Measurements from ENCODE around the gene CFAP61.

Gene CFAP61

DNA sequence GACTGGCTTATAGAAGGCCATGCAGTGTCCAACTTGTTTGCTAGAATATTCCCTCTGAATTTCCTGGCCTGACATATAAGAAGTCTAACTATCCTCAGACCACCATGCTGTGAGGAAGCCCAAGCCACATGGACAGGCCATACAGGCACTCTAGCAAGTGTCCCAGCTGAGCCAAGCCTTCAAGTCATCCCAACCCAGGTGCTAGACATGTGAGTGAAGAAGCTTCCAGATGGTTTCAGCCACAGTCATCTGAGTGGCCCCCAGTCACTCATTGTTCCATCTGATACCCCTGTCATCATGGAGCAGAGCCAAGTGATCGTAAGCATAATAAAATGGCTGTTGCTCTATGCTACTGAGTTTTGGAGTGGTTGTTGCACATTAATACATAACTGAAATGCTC is 269.6 kb downstream of the CFAP61 start:
- peaks cover 2% of the 10 kb centered on the region for H3K9me3 ChIP-seq (ENCODE audit: severe bottlenecking)
- no peak overlapping the region for H3K27ac ChIP-seq (ENCODE audit: poor library complexity, severe bottlenecking)
- no peaks in the 10 kb centered on the region for H3K4me1 ChIP-seq (ENCODE audit: insufficient read depth, poor library complexity, severe bottlenecking)
- H3K4me3 ChIP-seq (ENCODE audit: severe bottlenecking) = no peak overlapping the region
- H3K27me3 ChIP-seq (ENCODE audit: insufficient read depth, poor library complexity, severe bottlenecking) = peaks cover 12% of the 10 kb centered on the region
- no peak for DNase-seq (ENCODE audit: low spot score)
- H3K36me3 ChIP-seq (ENCODE audit: low read depth) = no peaks in the 10 kb centered on the region
- no peak for ATAC-seq (ENCODE audit: low read depth)
- TF ChIP-seq, protein P1, sequence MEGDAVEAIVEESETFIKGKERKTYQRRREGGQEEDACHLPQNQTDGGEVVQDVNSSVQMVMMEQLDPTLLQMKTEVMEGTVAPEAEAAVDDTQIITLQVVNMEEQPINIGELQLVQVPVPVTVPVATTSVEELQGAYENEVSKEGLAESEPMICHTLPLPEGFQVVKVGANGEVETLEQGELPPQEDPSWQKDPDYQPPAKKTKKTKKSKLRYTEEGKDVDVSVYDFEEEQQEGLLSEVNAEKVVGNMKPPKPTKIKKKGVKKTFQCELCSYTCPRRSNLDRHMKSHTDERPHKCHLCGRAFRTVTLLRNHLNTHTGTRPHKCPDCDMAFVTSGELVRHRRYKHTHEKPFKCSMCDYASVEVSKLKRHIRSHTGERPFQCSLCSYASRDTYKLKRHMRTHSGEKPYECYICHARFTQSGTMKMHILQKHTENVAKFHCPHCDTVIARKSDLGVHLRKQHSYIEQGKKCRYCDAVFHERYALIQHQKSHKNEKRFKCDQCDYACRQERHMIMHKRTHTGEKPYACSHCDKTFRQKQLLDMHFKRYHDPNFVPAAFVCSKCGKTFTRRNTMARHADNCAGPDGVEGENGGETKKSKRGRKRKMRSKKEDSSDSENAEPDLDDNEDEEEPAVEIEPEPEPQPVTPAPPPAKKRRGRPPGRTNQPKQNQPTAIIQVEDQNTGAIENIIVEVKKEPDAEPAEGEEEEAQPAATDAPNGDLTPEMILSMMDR (IDR thresholded peaks at IDR 0.05; ENCODE audit: poor library complexity, severe bottlenecking) = no peak

GRCh38 chr20:20322912-20323311 is 270.6 kb downstream of the CFAP61 start:
- ATAC-seq (ENCODE audit: low read depth) = no peak
- TF ChIP-seq, protein P1 (IDR thresholded peaks at IDR 0.05; ENCODE audit: poor library complexity, severe bottlenecking) = no peak

GRCh38 chr20:20327746-20328145 is 275.4 kb downstream of the CFAP61 start:
- peaks cover 12% of the 10 kb centered on the region for H3K27me3 ChIP-seq (ENCODE audit: insufficient read depth, poor library complexity, severe bottlenecking)
- peak; percentile 76; the same call in 2 of the 3 replicates for ATAC-seq (ENCODE audit: low read depth)
- peaks cover 2% of the 10 kb centered on the region for H3K9me3 ChIP-seq (ENCODE audit: severe bottlenecking)
- no peak overlapping the region for H3K27ac ChIP-seq (ENCODE audit: poor library complexity, severe bottlenecking)
- H3K36me3 ChIP-seq (ENCODE audit: low read depth) = no peaks in the 10 kb centered on the region
- TF ChIP-seq, protein P1 (IDR thresholded peaks at IDR 0.05; ENCODE audit: poor library complexity, severe bottlenecking) = no peak
- no peaks in the 10 kb centered on the region for H3K4me1 ChIP-seq (ENCODE audit: insufficient read depth, poor library complexity, severe bottlenecking)
- no peak for DNase-seq (ENCODE audit: low spot score)
- no peak overlapping the region for H3K4me3 ChIP-seq (ENCODE audit: severe bottlenecking)

More at GRCh38 chr20:20322912-20323311, 270.6 kb downstream of the CFAP61 start:
- DNase-seq (ENCODE audit: low spot score) = no peak
- H3K9me3 ChIP-seq (ENCODE audit: severe bottlenecking) = peaks cover 2% of the 10 kb centered on the region
- peaks cover 12% of the 10 kb centered on the region for H3K27me3 ChIP-seq (ENCODE audit: insufficient read depth, poor library complexity, severe bottlenecking)
- H3K4me1 ChIP-seq (ENCODE audit: insufficient read depth, poor library complexity, severe bottlenecking) = no peaks in the 10 kb centered on the region
- no peaks in the 10 kb centered on the region for H3K36me3 ChIP-seq (ENCODE audit: low read depth)
- H3K27ac ChIP-seq (ENCODE audit: poor library complexity, severe bottlenecking) = no peak overlapping the region
- no peak overlapping the region for H3K4me3 ChIP-seq (ENCODE audit: severe bottlenecking)

DNA sequence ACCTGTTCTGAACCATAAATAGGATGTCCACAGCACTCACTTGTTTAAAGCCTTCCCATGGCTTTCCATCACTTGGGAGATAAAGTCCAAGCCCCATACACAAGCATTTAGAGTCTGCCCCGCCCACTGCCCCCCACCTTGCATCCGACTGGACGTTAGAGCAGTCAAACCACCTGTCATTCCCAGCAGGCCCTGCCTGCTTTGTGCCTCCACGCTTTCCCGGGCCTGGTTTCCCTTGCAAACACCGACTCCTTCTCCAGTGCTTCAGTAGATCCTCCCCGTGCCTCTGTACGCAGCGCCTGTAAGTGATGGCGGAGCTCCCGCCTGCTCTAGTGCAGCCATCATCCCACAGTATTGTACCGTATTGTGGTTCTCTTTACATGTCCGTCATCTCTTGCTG is 277.2 kb downstream of the CFAP61 start:
- no peaks in the 10 kb centered on the region for H3K36me3 ChIP-seq (ENCODE audit: low read depth)
- H3K4me3 ChIP-seq (ENCODE audit: severe bottlenecking) = no peak overlapping the region
- no peak overlapping the region for H3K27ac ChIP-seq (ENCODE audit: poor library complexity, severe bottlenecking)
- DNase-seq (ENCODE audit: low spot score) (no peak), ATAC-seq (ENCODE audit: low read depth) (no peak)
- H3K4me1 ChIP-seq (ENCODE audit: insufficient read depth, poor library complexity, severe bottlenecking) = no peaks in the 10 kb centered on the region
- TF ChIP-seq, protein P1 (IDR thresholded peaks at IDR 0.05; ENCODE audit: poor library complexity, severe bottlenecking) = no peak
- no peaks in the 10 kb centered on the region for H3K9me3 ChIP-seq (ENCODE audit: severe bottlenecking)
- H3K27me3 ChIP-seq (ENCODE audit: insufficient read depth, poor library complexity, severe bottlenecking) = peaks cover 5% of the 10 kb centered on the region

GRCh38 chr20:20331156-20331555 is 278.8 kb downstream of the CFAP61 start:
- no peaks in the 10 kb centered on the region for H3K4me1 ChIP-seq (ENCODE audit: insufficient read depth, poor library complexity, severe bottlenecking)
- no peaks in the 10 kb centered on the region for H3K36me3 ChIP-seq (ENCODE audit: low read depth)
- TF ChIP-seq, protein P1 (IDR thresholded peaks at IDR 0.05; ENCODE audit: poor library complexity, severe bottlenecking) = no peak
- H3K27ac ChIP-seq (ENCODE audit: poor library complexity, severe bottlenecking) = no peak overlapping the region
- peaks cover 5% of the 10 kb centered on the region for H3K27me3 ChIP-seq (ENCODE audit: insufficient read depth, poor library complexity, severe bottlenecking)
- H3K9me3 ChIP-seq (ENCODE audit: severe bottlenecking) = no peaks in the 10 kb centered on the region
- no peak overlapping the region for H3K4me3 ChIP-seq (ENCODE audit: severe bottlenecking)
- no peak for DNase-seq (ENCODE audit: low spot score)
- no peak for ATAC-seq (ENCODE audit: low read depth)
